ENCODE measurements around the gene ALCAM.

GRCh38 chr3:105598042-105598796 lies 231.5 kb downstream of the ALCAM start:
- TF ChIP-seq POLR2AphosphoS5 (IDR thresholded peaks at IDR 0.05) (no peak), REST (IDR thresholded peaks at IDR 0.05; ENCODE audit: borderline replicate concordance) (no peak), TAF1 (IDR thresholded peaks at IDR 0.05; ENCODE audit: low read depth) (no peak), CTCF (IDR thresholded peaks at IDR 0.05; ENCODE audit: poor library complexity, severe bottlenecking) (no peak), MXI1 (conservative IDR thresholded peaks at IDR 0.05; ENCODE audit: poor library complexity, severe bottlenecking) (no peak)

Measured in neural cell (in vitro differentiated cells).